Adrenal gland (tissue), 5 donors: ENCODE data around the gene ARRDC3.

Source experiments
- CTCF ChIP-seq, 6 experiments: fragments of 450-650 bp in 4 of 6; fragments of 200-600 bp in 2 of 6; sonication (generic) in 1 of 6; IDR thresholded peaks; 1 replicate in 5 of 6; 2 replicates in 1 of 6; pipeline versions ENCODE4 v1.5.1 to v1.8.0; 2016 to 2021; ENCODE audit warnings: antibody characterized with exemption in 6 of 6, mild to moderate bottlenecking in 2 of 6, moderate library complexity in 1 of 6
- POLR2A ChIP-seq, 2 donors: fragments of 450-650 bp; IDR thresholded peaks; one replicate each; pipeline ENCODE4 v1.6.1; 2017; ENCODE audit warnings: antibody characterized with exemption in 2 of 2, mild to moderate bottlenecking in 2 of 2, moderate library complexity in 1 of 2
- donor health status: DM: no; HTN: no; CAD: no.

GRCh38 chr5:91379246-91379913 is 3.7 kb downstream of the ARRDC3 start:
- no peak for TF ChIP-seq CTCF (IDR thresholded peaks at IDR 0.05)
- no peak for TF ChIP-seq POLR2A (IDR thresholded peaks at IDR 0.05)
